SK-N-MC (cell line): ENCODE results near the gene NFKB2.

Experiments used
- EZH2 ChIP-seq: fragments of 200-600 bp; sonication (generic); IDR thresholded peaks from one replicate; pipeline ENCODE4 v1.6.1; 2017; ENCODE audit warnings: antibody characterized with exemption
- FOXP2 ChIP-seq: optimal IDR thresholded peaks from 2 replicates; pipeline ENCODE3; 2011; ENCODE audit warnings: mild to moderate bottlenecking, moderate library complexity; ENCODE audit not compliant: insufficient read depth; ENCODE audit errors: extremely low read length, control extremely low read depth

GRCh38 chr10:102421757-102422512 is 26.4 kb downstream of the NFKB2 start:
- TF ChIP-seq FOXP2 (no peak), EZH2 (no peak)
